ENCODE results near the gene WDR59. TPM values are rescaled to one million over a fixed set of nuclear protein-coding genes. Genes with fewer than 3 reads are reported as not detected.

WDR59 gene
- total RNA-seq, 1 experiment from 2014 or later = 95.4 TPM

DNA sequence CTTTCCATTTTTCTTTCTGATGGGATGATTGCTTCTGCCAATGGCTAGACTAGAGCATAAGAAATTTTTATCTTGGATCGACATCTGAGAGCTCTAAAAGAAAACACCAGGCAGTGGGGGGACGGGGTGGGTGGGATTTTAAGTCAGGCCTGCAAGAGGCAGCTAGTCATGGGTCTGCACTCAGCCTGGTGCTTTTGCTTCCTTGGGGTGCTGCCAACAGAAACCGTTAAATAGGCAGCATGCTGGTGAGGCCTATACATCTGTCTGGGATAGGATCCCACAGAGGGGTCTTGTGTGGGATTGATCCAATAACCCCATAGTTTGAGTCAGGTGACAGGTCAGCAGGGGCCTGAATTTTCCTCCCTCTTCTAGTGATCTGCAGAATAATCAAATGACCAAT lies 40.8 kb upstream of the WDR59 start:
- TF ChIP-seq, protein P1, sequence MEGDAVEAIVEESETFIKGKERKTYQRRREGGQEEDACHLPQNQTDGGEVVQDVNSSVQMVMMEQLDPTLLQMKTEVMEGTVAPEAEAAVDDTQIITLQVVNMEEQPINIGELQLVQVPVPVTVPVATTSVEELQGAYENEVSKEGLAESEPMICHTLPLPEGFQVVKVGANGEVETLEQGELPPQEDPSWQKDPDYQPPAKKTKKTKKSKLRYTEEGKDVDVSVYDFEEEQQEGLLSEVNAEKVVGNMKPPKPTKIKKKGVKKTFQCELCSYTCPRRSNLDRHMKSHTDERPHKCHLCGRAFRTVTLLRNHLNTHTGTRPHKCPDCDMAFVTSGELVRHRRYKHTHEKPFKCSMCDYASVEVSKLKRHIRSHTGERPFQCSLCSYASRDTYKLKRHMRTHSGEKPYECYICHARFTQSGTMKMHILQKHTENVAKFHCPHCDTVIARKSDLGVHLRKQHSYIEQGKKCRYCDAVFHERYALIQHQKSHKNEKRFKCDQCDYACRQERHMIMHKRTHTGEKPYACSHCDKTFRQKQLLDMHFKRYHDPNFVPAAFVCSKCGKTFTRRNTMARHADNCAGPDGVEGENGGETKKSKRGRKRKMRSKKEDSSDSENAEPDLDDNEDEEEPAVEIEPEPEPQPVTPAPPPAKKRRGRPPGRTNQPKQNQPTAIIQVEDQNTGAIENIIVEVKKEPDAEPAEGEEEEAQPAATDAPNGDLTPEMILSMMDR (IDR thresholded peaks at IDR 0.05; ENCODE audit: unreplicated experiment) = no peak
- H3K4me1 Mint-ChIP-seq (ENCODE audit: low read depth, unreplicated experiment) = no peaks in the 10 kb centered on the region
- no peak overlapping the region for H3K4me3 Mint-ChIP-seq (ENCODE audit: low read depth, unreplicated experiment)
- CTCF ChIA-PET = interaction anchor here (0.6 kb wide), 1 partner anchor 702 kb away, joined by 3 read pairs; no protein-coding TSS in a partner anchor
- no peaks in the 10 kb centered on the region for H3K27me3 Mint-ChIP-seq (ENCODE audit: unreplicated experiment)
- no peaks in the 10 kb centered on the region for H3K36me3 Mint-ChIP-seq (ENCODE audit: insufficient read depth, unreplicated experiment)
- peaks cover 8% of the 10 kb centered on the region for H3K9me3 Mint-ChIP-seq (ENCODE audit: low read depth, unreplicated experiment)
- BruUV-seq (replicated peaks) = no TSS peak
- no peak for DNase-seq
- H3K27ac Mint-ChIP-seq (ENCODE audit: unreplicated experiment) = no peak overlapping the region
- intact Hi-C loops (cut with micrococcal nuclease; ENCODE audit: unreplicated experiment) = no loop called here

DNA sequence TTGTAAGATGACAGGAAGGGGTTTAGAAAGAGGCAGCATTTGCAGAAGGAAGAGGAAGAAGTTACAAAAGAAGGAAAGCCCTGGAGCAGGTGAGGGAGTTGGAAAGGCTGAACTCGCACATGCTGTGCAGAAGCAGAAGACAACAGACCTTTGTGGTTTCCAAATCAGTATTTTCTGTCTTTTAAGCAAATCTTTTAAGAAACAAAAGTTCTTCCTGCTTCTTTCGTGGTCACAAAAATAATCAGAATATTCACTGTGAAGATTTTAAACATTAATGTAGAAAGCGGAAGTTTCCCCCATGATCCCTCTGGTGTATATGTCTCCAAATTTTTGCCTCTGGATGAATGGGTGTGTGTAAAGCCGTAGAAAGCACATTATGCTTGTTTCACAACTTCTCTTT lies 39.7 kb upstream of the WDR59 start:
- TF ChIP-seq, protein P1 (IDR thresholded peaks at IDR 0.05; ENCODE audit: unreplicated experiment) = no peak
- no TSS peak for BruUV-seq (replicated peaks)
- no peaks in the 10 kb centered on the region for H3K36me3 Mint-ChIP-seq (ENCODE audit: insufficient read depth, unreplicated experiment)

DNA sequence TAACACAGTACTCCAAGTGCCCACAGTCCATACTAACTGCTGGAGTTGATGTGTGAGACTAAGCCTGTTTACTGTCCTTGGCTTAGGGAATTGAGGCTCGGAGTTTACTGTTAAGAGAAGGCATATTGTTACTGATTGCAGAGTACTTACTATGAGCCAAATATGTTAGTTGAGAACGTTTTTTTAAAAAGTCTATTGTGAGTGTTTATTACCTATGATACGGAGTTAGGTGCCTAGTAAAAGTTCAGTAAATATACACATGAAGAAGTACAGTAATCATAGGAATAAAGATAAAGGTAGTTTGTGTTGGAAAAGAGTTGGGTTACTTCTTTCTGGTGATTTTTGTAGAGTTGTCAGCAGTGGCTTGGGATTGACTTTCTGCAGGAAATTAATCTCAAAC lies 39.3 kb upstream of the WDR59 start:
- no TSS peak for BruUV-seq (replicated peaks)
- H3K9me3 Mint-ChIP-seq (ENCODE audit: low read depth, unreplicated experiment) = peaks cover 8% of the 10 kb centered on the region
- H3K27me3 Mint-ChIP-seq (ENCODE audit: unreplicated experiment) = no peaks in the 10 kb centered on the region
- no peak overlapping the region for H3K4me3 Mint-ChIP-seq (ENCODE audit: low read depth, unreplicated experiment)
- DNase-seq = no peak
- intact Hi-C loops (cut with micrococcal nuclease; ENCODE audit: unreplicated experiment) = no loop called here
- TF ChIP-seq, protein P1 (IDR thresholded peaks at IDR 0.05; ENCODE audit: unreplicated experiment) = no peak
- H3K4me1 Mint-ChIP-seq (ENCODE audit: low read depth, unreplicated experiment) = no peaks in the 10 kb centered on the region
- H3K36me3 Mint-ChIP-seq (ENCODE audit: insufficient read depth, unreplicated experiment) = no peaks in the 10 kb centered on the region
- no peak overlapping the region for H3K27ac Mint-ChIP-seq (ENCODE audit: unreplicated experiment)
- CTCF ChIA-PET = no interaction called here

More for the DNA sequence above, 39.7 kb upstream of the WDR59 start:
- H3K9me3 Mint-ChIP-seq (ENCODE audit: low read depth, unreplicated experiment) = peaks cover 8% of the 10 kb centered on the region
- no peaks in the 10 kb centered on the region for H3K4me1 Mint-ChIP-seq (ENCODE audit: low read depth, unreplicated experiment)
- H3K27ac Mint-ChIP-seq (ENCODE audit: unreplicated experiment) = no peak overlapping the region
- no peak for DNase-seq
- intact Hi-C loops (cut with micrococcal nuclease; ENCODE audit: unreplicated experiment) = no loop called here
- no peaks in the 10 kb centered on the region for H3K27me3 Mint-ChIP-seq (ENCODE audit: unreplicated experiment)
- CTCF ChIA-PET = no interaction called here
- no peak overlapping the region for H3K4me3 Mint-ChIP-seq (ENCODE audit: low read depth, unreplicated experiment)

DNA sequence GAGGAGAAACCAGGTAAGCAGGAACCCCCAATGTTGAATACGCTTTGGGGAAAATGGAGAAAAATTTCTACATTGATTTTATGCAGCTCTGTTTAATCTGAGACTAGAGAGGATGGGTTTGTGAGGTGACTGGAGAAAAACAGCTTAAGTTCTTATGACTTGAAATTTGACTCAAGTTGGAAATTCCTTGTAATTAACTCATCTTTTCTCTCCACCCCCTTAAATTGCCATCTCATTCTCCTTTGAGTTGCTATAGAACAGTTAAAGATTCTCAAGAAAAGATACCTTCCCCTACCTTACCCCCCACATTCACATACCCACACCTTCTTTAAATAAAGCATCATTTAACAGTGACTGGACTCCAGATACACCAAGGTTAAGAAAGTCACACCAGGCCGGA lies 38.1 kb upstream of the WDR59 start:
- no peak overlapping the region for H3K4me3 Mint-ChIP-seq (ENCODE audit: low read depth, unreplicated experiment)
- H3K9me3 Mint-ChIP-seq (ENCODE audit: low read depth, unreplicated experiment) = peaks cover 8% of the 10 kb centered on the region
- CTCF ChIA-PET = no interaction called here
- no peaks in the 10 kb centered on the region for H3K27me3 Mint-ChIP-seq (ENCODE audit: unreplicated experiment)
- DNase-seq = no peak
- intact Hi-C loops (cut with micrococcal nuclease; ENCODE audit: unreplicated experiment) = no loop called here
- H3K36me3 Mint-ChIP-seq (ENCODE audit: insufficient read depth, unreplicated experiment) = no peaks in the 10 kb centered on the region
- H3K4me1 Mint-ChIP-seq (ENCODE audit: low read depth, unreplicated experiment) = peaks cover 7% of the 10 kb centered on the region
- TF ChIP-seq, protein P1 (IDR thresholded peaks at IDR 0.05; ENCODE audit: unreplicated experiment) = no peak
- no peak overlapping the region for H3K27ac Mint-ChIP-seq (ENCODE audit: unreplicated experiment)
- BruUV-seq (replicated peaks) = no TSS peak

Data from Calu3 (cell line).